Measurements from ENCODE around the gene PPP3CA. TPM values are rescaled to one million over a fixed set of nuclear protein-coding genes. Genes with fewer than 3 reads are reported as not detected.

Gene PPP3CA
- total RNA-seq, 2 experiments from 2014 or later: 12.9 to 13.8 TPM

- H3K27me3 Mint-ChIP-seq: no peaks in the 10 kb centered on the region
- ChIA-PET POLR2A (no interaction called here), CTCF (no interaction called here)
- Histone ChIP-seq H3K9me3 (ENCODE audit: control insufficient read depth in 1 of 2, insufficient read depth in 1 of 2, low read length in 2 of 2) (no peaks in the 10 kb centered on the region), H3K27ac (ENCODE audit: low read depth in 1 of 2, low read length in 2 of 2) (no peak overlapping the region), H3K27me3 (ENCODE audit: control insufficient read depth in 1 of 2, insufficient read depth in 2 of 2, low read length in 2 of 2) (no peaks in the 10 kb centered on the region), H3K4me3 (ENCODE audit: low read length) (no peak overlapping the region), H3K4me1 (ENCODE audit: insufficient read depth, low read length) (peaks cover 16% of the 10 kb centered on the region), H3K36me3 (ENCODE audit: insufficient read depth, low read length) (no peaks in the 10 kb centered on the region)
- H3K4me3 Mint-ChIP-seq: no peak overlapping the region
- DNase-seq (no peak), ATAC-seq (ENCODE audit: poor library complexity) (no peak)
- H3K4me1 Mint-ChIP-seq (ENCODE audit: low read depth): peaks cover 29% of the 10 kb centered on the region
- TF ChIP-seq CTCF (IDR thresholded peaks at IDR 0.05): no peak
- no peak overlapping the region for H3K27ac Mint-ChIP-seq
- intact Hi-C loops (cut with DNase I, micrococcal nuclease): no loop called here
- no peaks in the 10 kb centered on the region for H3K9me3 Mint-ChIP-seq
- H3K36me3 Mint-ChIP-seq (ENCODE audit: low read depth): peaks cover 18% of the 10 kb centered on the region
Measured at GRCh38 chr4:101037249-101037648, 310.1 kb downstream of the PPP3CA start.

- ATAC-seq (ENCODE audit: poor library complexity): no peak
- H3K36me3 Mint-ChIP-seq (ENCODE audit: low read depth): peaks cover 29% of the 10 kb centered on the region
- DNase-seq: no peak
- no peak overlapping the region for H3K27ac Mint-ChIP-seq
- Histone ChIP-seq H3K27ac (ENCODE audit: low read depth in 1 of 2, low read length in 2 of 2) (no peak overlapping the region), H3K27me3 (ENCODE audit: control insufficient read depth in 1 of 2, insufficient read depth in 2 of 2, low read length in 2 of 2) (no peaks in the 10 kb centered on the region), H3K4me1 (ENCODE audit: insufficient read depth, low read length) (peaks cover 14% of the 10 kb centered on the region), H3K4me3 (ENCODE audit: low read length) (no peak overlapping the region), H3K9me3 (ENCODE audit: control insufficient read depth in 1 of 2, insufficient read depth in 1 of 2, low read length in 2 of 2) (no peaks in the 10 kb centered on the region), H3K36me3 (ENCODE audit: insufficient read depth, low read length) (peaks cover 6% of the 10 kb centered on the region)
- H3K27me3 Mint-ChIP-seq: no peaks in the 10 kb centered on the region
- POLR2A ChIA-PET: interaction anchor here (0.6 kb wide), 1 partner anchor 15 kb away, joined by 3 read pairs; no protein-coding TSS in a partner anchor
- CTCF ChIA-PET: interaction anchor here (1.0 kb wide), 1 partner anchor 11 kb away, joined by 3 read pairs; no protein-coding TSS in a partner anchor
- intact Hi-C loops (cut with DNase I, micrococcal nuclease): no loop called here
- H3K4me3 Mint-ChIP-seq: no peak overlapping the region
- peaks cover 29% of the 10 kb centered on the region for H3K4me1 Mint-ChIP-seq (ENCODE audit: low read depth)
- H3K9me3 Mint-ChIP-seq: no peaks in the 10 kb centered on the region
- no peak for TF ChIP-seq CTCF (IDR thresholded peaks at IDR 0.05)
Measured at GRCh38 chr4:101035487-101035886, 311.8 kb downstream of the PPP3CA start.

- no peak for ATAC-seq (ENCODE audit: poor library complexity)
- peaks cover 22% of the 10 kb centered on the region for H3K4me1 Mint-ChIP-seq (ENCODE audit: low read depth)
Measured at GRCh38 chr4:101033986-101034385, 313.3 kb downstream of the PPP3CA start.

More at GRCh38 chr4:101033986-101034385, 313.3 kb downstream of the PPP3CA start:
- intact Hi-C loops (cut with DNase I, micrococcal nuclease): no loop called here
- Histone ChIP-seq H3K9me3 (ENCODE audit: control insufficient read depth in 1 of 2, insufficient read depth in 1 of 2, low read length in 2 of 2) (no peaks in the 10 kb centered on the region), H3K4me1 (ENCODE audit: insufficient read depth, low read length) (peaks cover 14% of the 10 kb centered on the region), H3K4me3 (ENCODE audit: low read length) (no peak overlapping the region), H3K36me3 (ENCODE audit: insufficient read depth, low read length) (peaks cover 6% of the 10 kb centered on the region), H3K27ac (ENCODE audit: low read depth in 1 of 2, low read length in 2 of 2) (no peak overlapping the region), H3K27me3 (ENCODE audit: control insufficient read depth in 1 of 2, insufficient read depth in 2 of 2, low read length in 2 of 2) (no peaks in the 10 kb centered on the region)
- Mint-ChIP-seq H3K27ac (no peak overlapping the region), H3K4me3 (no peak overlapping the region), H3K36me3 (ENCODE audit: low read depth) (peaks cover 25% of the 10 kb centered on the region), H3K27me3 (no peaks in the 10 kb centered on the region), H3K9me3 (no peaks in the 10 kb centered on the region)
- ChIA-PET POLR2A (interaction anchor here (1.3 kb wide), 1 partner anchor 15 kb away, joined by 3 read pairs; no protein-coding TSS in a partner anchor), CTCF (interaction anchor here (1.7 kb wide), 1 partner anchor 13 kb away, joined by 7 read pairs; no protein-coding TSS in a partner anchor)
- DNase-seq: no peak
- TF ChIP-seq CTCF (IDR thresholded peaks at IDR 0.05): no peak

All from CD4-positive, alpha-beta T cell (primary cell).